ENCODE results near the gene AHDC1.

AHDC1 gene

DNA sequence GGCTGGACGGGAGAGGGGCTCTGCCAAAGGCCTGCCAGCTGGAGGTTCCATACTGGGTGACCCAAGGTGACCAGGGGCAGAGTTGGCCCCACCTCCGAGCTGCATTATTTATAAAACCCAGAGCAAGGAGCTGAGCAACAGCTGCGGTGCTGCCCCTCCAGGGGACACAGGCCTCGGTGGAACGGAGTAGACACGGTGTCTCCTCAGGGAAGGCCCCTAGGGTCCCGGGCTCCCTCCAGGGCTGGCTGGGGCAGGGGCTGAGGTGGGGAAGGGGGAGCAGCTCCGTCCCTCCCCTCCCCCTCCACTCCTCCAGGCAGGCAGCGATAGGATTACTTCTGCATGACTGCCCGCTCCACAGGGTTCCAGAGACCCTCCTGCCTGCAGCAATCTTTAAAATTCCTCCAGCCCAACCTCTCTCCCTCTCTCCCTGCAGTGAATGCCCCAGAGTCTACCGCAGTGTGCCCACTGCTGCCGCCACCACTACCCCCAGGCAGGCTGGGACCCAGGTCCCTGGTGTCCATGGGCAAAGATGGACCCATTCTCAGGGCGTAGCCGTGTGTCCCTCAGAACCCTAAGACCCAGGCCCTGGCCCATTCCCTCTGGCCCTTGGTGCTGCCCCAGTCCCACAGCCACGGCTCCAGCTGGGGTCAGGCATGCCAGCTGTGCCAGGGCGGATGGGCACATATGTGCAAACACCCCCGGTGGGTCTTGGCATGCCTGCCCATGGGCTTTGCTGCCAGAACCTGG is 10.8 kb downstream of the AHDC1 start:
- DNase-seq, result no peak
- TF ChIP-seq POLR2A (IDR thresholded peaks at IDR 0.05; ENCODE audit: low read length), result no peak
- no peak for TF ChIP-seq GATA1 (IDR thresholded peaks at IDR 0.05; ENCODE audit: low read depth, low read length)

DNA sequence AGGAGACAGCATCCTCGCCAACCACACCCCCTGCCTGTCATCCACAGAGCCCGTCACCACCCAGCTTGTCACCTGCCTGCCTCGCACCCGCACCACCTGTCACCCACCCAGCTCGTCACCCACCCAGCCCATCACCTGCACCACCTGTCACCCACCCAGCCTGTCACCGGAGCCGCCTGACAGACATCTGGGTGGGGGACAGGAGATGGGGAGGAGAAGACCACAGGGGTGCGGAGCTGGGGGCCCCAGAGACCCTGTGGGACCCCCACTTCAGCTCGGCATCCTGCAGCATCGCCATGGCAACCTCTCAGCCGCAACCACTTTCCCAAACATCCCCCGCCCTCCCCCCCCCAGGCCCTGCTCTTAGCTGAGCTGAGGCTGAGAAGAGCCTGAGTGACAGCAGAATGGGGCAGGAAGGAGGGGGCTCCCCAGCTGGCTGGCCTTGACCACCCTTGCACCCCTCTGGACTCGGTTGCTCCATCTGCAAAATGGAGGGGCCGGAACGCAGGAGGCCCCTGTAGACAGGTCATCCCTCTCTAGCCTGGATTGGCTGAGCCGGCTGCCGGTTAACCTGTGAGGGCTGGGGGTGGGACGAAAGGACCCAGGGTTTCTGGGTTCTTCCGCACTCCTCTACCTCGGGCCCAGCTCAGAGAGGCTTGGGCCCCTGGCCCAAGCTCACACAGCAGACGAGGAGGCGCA is 11.6 kb downstream of the AHDC1 start:
- TF ChIP-seq GATA1 (IDR thresholded peaks at IDR 0.05; ENCODE audit: low read depth, low read length) (no peak), POLR2A (IDR thresholded peaks at IDR 0.05; ENCODE audit: low read length) (no peak)
- DNase-seq, result no peak

DNA sequence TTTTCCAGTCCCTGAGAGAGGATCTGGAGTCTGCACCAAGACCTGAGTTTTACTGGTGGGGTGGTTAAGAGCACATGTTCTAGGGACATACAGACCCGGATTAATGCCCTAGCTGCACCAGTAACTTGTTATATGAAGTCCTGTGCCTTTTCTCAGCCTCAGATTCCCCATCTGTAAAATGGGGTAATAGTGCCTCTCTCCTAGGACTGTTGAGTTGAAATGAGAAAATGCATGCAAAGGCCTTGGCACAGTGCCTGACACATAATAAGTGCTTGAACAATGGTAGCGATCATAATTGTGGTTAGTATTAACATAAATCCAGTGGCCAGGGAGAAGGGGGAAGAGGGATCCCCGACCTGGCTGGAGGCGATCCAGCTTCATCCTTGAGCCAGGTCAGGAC is 12.3 kb downstream of the AHDC1 start:
- DNase-seq, result peak in 1 of 2 experiments; percentile 23
- no peak for TF ChIP-seq POLR2A (IDR thresholded peaks at IDR 0.05; ENCODE audit: low read length)
- TF ChIP-seq GATA1 (IDR thresholded peaks at IDR 0.05; ENCODE audit: low read depth, low read length), result no peak

DNA sequence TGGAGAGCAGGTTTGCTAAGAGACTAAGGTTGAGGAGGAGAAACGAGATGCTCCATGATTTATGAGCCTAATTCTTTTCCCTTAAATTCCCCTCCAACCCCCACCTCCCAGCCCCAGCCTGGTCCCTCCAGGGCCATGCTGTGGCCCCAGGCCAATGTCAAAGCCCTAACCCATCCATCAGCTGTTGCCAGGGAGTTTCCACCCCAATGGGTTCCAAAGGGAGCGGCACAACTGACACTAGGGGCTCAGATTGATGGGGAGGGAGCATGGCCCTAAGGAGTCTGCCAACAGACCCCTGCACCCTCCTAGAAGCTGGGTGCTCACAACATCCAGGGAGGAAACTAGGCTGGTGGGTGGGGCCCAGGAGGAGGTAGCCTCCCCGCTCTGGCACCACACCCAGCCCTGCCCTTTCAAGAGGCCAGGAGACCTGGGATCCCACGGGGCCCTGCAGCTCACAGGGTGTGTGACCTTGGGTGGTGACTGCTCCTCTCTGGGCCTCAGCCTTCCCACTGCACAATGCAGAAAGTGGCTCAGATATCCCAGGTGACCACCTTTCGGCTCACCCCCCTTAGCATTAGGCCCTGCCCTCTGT is 12.9 kb downstream of the AHDC1 start:
- DNase-seq, result peak in 1 of 2 experiments; percentile 37
- no peak for TF ChIP-seq GATA1 (IDR thresholded peaks at IDR 0.05; ENCODE audit: low read depth, low read length)
- no peak for TF ChIP-seq POLR2A (IDR thresholded peaks at IDR 0.05; ENCODE audit: low read length)

DNA sequence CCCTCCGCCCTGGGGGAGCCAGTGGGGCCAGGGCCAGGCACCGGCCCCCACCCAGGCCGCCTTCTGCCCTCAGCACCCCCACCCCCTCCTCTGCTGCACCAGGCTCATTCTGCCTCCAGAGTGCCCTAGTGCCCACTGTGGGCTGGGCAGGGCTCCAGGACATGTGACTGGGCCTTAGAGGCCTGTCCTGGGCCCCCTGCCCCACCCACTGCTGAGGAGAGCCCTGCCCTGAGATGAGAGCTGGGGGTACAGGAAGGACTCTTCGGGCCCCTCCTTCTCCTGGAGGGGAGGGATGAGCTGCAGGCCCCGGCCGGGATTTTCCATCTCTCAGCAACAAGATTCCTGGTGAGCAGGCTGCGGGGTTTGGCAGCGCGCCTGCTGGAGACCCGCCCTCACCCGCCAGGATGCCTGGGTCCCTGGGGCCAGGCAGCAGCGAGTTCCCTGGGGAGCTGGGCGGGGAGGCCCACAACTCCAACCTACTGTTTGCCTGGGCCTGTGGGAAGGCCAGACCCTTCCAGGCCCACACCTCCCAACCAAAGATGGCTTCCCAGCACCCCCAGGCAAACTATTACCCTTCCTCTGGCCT is 14.0 kb downstream of the AHDC1 start:
- no peak for TF ChIP-seq POLR2A (IDR thresholded peaks at IDR 0.05; ENCODE audit: low read length)
- TF ChIP-seq GATA1 (IDR thresholded peaks at IDR 0.05; ENCODE audit: low read depth, low read length), result no peak
- DNase-seq, result peak in 1 of 2 experiments; percentile 19

DNA sequence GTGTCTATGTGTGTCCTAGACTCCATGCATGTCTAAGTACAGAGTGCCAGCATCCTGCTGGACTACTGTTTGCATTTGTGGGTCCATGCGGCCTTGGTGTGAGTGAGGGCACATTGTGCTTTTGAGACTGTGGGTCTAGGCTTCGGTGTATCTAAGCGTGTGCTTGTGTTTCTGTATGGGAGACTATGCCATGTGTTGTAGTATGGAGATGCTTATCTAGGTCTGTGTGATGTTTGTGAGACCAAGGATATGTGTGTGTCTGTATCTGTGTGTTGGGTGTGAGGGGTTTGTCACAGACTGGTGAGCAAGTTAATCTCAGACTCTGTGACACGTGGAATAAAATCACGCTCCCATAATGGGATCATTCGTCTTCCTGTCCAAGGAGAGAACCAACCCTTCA is 14.5 kb downstream of the AHDC1 start:
- DNase-seq, result no peak
- TF ChIP-seq GATA1 (IDR thresholded peaks at IDR 0.05; ENCODE audit: low read depth, low read length) (no peak), POLR2A (IDR thresholded peaks at IDR 0.05; ENCODE audit: low read length) (no peak)

DNA sequence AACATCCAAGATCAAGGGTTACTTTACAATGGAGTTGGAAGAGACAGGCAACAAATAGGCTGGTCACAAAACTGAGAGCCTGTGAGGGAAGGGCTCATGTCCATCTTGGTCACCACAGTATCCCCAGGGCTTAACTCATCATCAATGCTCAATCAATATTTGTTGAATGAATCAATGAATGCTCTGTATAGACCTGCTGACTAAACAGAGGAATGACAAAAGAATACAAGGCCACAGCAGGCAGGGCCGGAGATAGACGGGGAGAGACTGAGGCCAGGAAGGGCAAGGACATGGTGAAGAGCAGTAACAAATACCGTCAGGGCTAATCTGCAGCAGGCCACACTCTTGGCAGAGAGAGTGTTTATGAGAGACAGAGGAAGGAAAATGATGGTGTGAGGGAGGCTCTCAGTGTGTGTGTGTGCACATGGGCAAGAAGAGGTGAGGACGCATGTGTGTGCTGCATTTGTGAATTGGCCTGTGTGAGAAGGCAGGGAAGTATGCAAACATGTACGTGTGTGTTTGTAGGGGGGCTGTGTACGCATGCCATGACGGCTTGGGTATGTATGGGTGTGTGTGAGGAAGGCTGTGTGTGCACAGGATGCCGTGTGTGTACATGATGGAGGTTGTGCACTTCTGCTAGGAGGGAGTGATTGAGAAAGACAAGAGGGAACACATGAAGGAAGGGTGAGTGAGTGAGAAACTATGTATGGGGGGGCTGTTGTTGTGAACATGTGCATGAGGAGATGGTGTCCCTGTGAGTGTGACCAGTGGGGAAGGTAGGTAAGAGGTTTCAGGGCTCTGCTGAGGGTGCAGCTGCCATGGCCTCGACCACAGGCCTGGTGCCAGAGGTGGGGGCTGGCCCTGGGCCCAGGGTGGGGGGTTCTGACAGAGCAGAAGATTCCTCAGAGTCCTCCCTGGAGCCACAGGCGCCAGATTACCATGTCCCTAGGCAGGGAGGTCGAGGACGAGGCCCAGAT is 15.4 kb downstream of the AHDC1 start:
- no peak for DNase-seq
- TF ChIP-seq POLR2A (IDR thresholded peaks at IDR 0.05; ENCODE audit: low read length), result no peak
- TF ChIP-seq GATA1 (IDR thresholded peaks at IDR 0.05; ENCODE audit: low read depth, low read length), result no peak

DNA sequence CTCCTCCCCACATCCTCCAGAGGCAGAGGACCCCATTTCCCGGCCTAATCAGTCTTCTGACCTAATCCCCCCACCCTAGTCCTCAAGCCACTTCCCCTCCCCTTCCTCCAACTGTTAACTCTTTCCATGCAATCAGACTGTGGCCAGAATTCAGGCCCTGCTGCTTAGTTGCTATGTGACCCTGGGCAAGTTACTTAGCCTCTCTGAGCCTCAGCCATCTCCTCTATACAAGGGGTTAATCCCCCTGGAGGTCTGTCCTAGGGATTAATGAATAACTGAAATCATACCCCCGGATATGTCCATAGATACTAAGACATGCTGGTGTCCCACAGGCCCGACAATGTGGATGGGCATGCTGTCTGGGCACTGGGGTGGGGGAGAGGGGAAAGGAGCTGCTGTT is 18.3 kb downstream of the AHDC1 start:
- no peak for DNase-seq
- TF ChIP-seq GATA1 (IDR thresholded peaks at IDR 0.05; ENCODE audit: low read depth, low read length) (no peak), POLR2A (IDR thresholded peaks at IDR 0.05; ENCODE audit: low read length) (no peak)

DNA sequence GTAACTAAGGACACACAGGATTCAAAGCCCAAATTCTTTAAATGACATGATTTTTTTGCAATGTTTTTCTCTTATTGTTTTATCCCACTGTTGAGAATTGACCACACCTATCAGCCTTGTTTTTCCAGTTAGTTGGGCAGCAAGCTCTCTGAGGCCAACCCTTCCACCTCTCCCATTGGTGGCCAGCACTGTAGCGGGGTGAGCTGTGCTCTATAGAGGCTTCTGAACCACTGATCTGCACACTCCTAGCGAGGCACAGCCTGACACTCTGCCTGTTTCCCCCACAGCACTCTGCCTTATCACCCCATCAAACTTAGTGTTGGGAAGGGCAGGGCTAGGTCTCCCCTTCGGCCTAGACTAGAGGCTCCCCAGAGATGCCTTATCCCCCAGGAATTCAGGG is 19.5 kb downstream of the AHDC1 start:
- TF ChIP-seq GATA1 (IDR thresholded peaks at IDR 0.05; ENCODE audit: low read depth, low read length), result no peak
- no peak for TF ChIP-seq POLR2A (IDR thresholded peaks at IDR 0.05; ENCODE audit: low read length)

DNA sequence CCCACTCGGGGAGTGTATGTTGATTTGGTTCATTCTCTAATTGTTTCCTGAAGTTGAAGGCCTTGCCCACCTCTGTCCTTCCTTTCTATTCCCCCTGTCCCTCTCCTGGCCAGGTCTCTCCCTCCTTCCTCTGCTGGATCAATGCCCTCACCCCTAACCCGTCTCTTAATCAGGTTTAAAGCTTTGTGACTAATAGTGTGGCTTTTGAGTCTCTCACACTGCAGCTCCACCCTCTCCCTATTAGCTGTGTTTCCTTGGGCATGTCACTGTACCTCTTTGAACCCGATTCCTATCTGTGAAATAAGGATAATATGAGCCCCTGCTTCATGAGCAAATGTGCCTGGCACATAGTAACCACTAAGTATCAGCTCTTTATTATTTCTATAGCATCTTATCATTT is 20.5 kb downstream of the AHDC1 start:
- DNase-seq, result no peak
- no peak for TF ChIP-seq GATA1 (IDR thresholded peaks at IDR 0.05; ENCODE audit: low read depth, low read length)
- no peak for TF ChIP-seq POLR2A (IDR thresholded peaks at IDR 0.05; ENCODE audit: low read length)

More for the DNA sequence above, 19.5 kb downstream of the AHDC1 start:
- no peak for DNase-seq

DNA sequence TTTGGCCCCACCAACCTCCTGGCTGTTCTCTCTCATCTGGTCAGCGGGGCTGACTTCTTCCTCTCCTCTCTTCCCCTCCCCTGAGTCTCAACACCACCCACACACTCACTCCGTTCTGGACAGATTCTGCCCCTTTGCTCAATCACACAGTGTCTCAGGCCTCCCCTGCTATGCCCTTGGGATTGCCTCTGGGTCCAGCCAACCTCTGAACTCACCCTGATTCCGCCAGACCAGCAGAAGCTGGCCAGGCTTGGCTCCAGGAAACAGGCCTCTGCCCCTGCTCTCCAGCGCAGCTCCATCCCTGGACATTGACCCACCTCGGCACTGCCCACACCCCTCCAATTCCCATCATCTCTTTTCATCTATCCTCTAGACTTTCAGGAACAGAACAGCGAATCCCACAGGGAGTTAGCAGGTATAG is 22.1 kb downstream of the AHDC1 start:
- TF ChIP-seq GATA1 (IDR thresholded peaks at IDR 0.05; ENCODE audit: low read depth, low read length) (no peak), POLR2A (IDR thresholded peaks at IDR 0.05; ENCODE audit: low read length) (no peak)
- no peak for DNase-seq

DNA sequence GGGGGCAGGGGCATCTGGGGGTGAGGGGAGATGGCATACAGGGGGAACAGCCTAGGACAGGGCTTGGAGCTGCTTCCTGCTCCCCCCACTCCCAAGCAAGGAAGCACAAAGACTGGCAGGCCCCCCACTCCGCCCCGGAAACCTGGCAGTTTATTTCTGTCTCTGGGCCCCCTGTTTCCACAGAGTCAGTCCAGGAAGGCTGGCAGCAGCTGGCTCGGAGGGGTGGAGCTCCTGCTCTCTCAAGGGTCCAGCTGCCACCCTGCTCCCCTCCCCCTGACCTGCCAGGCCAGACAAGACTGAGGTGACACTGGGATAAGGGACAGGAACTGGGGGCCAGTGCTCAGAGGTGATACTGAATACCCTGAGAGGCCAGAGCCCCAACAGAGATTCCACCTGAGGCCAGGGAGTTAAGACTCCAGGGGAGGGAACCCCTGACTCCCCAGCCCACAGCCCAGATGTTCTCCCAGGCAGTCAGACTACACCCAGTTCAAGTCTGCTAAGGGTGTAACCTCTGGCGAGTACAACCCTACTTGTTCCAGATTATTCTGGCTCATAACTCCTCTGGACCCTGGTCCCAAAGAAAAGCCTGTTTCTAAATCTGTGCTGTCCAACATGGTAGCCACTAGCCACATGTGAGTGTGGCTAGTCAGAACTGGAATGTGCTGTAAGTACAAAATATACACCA is 26.3 kb downstream of the AHDC1 start:
- TF ChIP-seq GATA1 (IDR thresholded peaks at IDR 0.05; ENCODE audit: low read depth, low read length) (no peak), POLR2A (IDR thresholded peaks at IDR 0.05; ENCODE audit: low read length) (no peak)
- no peak for DNase-seq

DNA sequence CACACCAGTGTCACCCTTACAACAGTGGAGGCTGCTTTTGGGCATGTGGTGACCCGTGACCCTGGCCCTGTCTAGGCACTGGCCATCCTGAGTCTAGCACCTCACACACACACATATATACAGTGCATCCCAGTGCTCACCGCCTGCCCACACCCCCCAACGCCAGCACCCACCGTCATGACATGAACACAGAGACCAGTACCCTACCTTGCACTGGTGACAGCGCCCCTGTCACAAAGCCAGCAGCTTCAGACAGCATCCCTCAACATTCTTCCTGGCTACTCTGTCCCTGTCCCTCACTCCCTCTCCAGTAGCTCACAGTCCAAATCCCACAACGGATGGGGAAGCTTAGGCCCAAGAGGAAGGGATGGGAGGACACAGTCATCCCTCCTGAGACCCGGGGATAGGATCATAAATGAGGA is 27.1 kb downstream of the AHDC1 start:
- no peak for DNase-seq
- TF ChIP-seq GATA1 (IDR thresholded peaks at IDR 0.05; ENCODE audit: low read depth, low read length), result no peak
- no peak for TF ChIP-seq POLR2A (IDR thresholded peaks at IDR 0.05; ENCODE audit: low read length)

Data from erythroblast (primary cell).